Pulmonary artery endothelial cell (primary cell): ENCODE results near the gene KCNJ1. TPM values are rescaled to one million over a fixed set of nuclear protein-coding genes. Genes with fewer than 3 reads are reported as not detected.

Source experiments
- DNase-seq: peaks from one replicate; pipeline ENCODE4 v3.0.0-alpha.2; 2011; ENCODE audit warnings: low read depth, low spot score
- total RNA-seq: library from RNA; depleted of rRNA; stranded (reverse); fragments of >200 nt; gene quantifications from 2 replicates; pipeline ENCODE4 v1.2.3, GENCODE V29; 2014

The KCNJ1 gene
- 0.11 TPM in 1 of 2 replicates, not detected in the other for total RNA-seq

- DNase-seq: no peak
Observed at GRCh38 chr11:128867277-128867676, at the start of gene KCNJ1. KCNJ1 (minus strand) TSS chr11:128867296; CDS start chr11:128840243, 27,053 bp downstream.

DNA sequence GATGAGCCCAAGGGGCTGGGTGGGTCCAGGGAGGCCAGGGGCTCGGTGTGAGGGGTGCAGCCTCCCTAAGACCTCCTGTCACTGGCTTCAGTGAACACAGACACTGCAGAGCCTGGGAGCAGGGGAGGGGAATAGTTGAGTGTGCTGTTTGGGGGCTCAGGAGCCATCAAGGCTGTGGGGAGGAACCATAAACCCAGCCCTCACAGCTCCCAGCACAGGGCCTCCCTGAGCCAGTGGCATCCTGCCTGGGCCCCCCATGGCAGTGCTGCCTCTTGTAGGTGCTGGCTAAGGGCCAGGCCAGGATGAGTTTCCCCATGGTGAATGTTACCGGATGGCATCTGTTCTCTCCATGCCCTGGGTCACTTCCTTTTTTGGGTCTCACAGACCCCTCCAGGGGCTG, 49.6 kb upstream of the KCNJ1 start:
- DNase-seq: no peak

DNA sequence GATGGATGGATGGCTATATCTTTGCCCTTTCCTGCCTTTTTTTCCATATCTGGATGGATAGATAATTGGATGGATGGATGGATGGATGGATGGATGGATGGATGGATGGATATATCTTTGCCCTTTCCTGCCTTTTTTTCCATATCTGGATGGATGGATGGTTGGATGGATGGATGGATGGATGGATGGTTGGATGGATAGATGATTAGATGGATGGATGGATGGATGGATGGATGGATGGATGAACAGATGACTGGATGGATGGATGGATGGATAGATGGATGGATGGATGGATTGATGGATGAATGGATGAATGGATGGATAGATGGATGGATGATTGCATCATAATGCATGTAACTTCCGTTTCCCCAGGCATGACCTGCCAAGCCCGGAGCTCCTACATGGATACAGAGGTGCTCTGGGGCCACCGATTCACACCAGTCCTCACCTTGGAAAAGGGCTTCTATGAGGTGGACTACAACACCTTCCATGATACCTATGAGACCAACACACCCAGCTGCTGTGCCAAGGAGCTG, 49.0 kb upstream of the KCNJ1 start:
- no peak for DNase-seq

- no peak for DNase-seq
Observed at GRCh38 chr11:128915149-128915521, 48.0 kb upstream of the KCNJ1 start.

DNA sequence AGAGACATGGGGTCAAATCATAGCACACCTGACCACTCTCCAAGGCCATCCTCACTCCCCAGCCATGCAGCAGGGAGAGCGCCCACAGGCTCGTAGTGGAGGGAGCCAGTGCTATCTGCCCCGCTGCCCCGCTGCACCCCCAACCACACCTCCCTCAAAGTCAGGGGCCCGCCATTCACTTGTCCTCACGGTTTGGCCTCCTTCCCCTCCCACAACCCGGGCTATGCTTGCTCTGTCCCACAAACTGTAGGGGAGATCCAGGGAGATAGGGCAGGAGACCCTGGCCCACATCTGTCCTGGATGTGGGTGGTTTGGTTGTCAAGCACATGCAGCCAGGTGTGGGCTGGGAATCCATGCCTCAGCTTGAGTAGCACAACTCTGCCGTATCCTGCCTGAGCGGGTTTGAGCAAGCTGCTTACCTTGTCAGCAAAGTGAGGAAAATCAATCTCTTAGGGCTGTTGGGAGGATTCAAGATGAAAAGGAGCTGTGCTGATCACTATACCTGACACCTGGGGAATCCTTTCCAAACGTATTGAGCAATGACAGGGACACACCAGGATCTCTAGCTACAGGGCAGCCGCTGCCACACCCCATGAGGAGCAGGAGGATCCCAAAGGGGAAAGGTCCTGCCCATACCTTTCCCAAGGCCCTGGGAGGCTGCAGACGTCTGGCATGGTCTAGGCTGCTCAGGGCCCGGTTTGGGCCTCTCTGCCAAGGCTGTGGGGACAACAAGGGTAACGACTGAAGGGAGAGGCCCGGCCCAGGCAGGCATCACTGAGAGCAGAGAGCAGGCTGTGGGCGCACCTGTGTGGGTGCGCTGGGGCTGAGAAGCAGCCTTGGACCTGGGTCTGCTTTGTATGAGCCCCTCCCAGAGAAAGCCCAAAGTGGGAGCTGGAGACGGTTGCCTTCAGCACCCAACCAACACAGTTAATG, 47.4 kb upstream of the KCNJ1 start:
- DNase-seq: no peak

- no peak for DNase-seq
Observed at GRCh38 chr11:128913806-128914205, 46.7 kb upstream of the KCNJ1 start.

- DNase-seq: no peak
Observed at GRCh38 chr11:128911701-128912100, 44.6 kb upstream of the KCNJ1 start.

- DNase-seq: no peak
Observed at GRCh38 chr11:128911239-128911638, 44.1 kb upstream of the KCNJ1 start.

DNA sequence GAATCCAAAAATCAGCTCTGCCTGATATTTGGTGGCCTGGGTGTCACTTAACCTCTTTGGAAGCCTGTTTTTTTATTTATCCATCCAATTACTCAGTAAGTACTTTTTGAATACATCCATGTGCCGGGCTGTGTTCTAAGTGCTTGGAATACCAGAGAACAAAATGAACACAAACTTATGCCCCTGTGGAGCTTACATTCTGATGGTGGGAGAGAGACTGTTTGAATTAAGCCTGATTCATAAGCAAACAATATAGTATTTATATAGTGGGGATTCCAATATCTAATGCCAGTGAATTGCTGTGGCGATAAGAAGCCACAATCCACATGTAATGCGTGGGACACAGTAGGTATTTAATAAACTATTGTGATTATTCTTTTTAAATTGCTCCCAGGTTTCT, 43.5 kb upstream of the KCNJ1 start:
- DNase-seq: no peak

- no peak for DNase-seq
Observed at GRCh38 chr11:128909438-128910125, 42.5 kb upstream of the KCNJ1 start.

- peak; percentile 72 for DNase-seq
Observed at GRCh38 chr11:128908391-128909246, 41.5 kb upstream of the KCNJ1 start.

- DNase-seq: no peak
Observed at GRCh38 chr11:128907585-128907984, 40.5 kb upstream of the KCNJ1 start.

GRCh38 chr11:128906185-128907050, 39.3 kb upstream of the KCNJ1 start:
- DNase-seq: no peak

DNA sequence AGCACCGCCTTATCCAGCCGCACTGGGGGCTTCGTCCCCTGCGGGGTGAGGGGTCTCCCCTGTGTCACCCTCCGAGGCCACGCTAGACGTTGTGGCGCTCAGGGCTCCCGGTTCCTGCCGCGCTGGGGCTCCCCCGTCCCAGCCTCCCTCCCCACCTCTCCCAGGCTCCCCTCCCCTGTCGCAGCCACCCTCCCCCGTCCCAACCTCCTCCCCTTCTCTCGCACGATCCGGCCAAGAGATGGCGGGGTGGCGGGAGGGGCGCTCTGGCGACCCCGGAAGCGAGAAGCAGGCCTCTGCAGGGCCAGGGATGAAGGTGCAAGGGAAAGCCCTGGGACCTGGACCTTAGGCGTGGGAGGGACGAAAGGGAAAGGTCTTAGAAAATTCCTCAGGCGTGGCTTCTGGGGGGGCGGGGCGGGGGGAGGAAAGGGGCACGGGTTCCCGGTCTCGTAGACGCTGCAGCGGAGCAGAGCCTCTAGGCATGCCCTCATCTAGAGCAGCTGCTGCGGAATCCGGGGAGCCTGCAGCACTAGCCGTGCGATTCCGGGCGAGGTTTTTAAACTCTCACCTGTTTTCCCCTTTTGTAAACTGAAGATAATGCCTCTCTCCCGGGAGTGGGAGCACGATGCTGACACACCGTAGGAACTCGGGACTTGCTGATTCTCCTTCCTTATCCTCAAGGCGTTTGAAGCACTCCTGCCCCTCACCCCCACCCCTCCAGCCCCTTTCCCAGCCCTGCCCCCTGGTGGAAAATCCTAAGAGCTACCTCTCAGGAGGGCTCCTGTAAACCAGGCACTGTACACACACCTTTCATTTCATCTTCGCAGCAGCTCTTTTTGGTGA, 38.5 kb upstream of the KCNJ1 start:
- no peak for DNase-seq

- no peak for DNase-seq
Observed at GRCh38 chr11:128904656-128905344, 37.7 kb upstream of the KCNJ1 start.

- DNase-seq: no peak
Observed at GRCh38 chr11:128904303-128904655, 37.2 kb upstream of the KCNJ1 start.

GRCh38 chr11:128903248-128904061, 36.4 kb upstream of the KCNJ1 start:
- DNase-seq: no peak

DNA sequence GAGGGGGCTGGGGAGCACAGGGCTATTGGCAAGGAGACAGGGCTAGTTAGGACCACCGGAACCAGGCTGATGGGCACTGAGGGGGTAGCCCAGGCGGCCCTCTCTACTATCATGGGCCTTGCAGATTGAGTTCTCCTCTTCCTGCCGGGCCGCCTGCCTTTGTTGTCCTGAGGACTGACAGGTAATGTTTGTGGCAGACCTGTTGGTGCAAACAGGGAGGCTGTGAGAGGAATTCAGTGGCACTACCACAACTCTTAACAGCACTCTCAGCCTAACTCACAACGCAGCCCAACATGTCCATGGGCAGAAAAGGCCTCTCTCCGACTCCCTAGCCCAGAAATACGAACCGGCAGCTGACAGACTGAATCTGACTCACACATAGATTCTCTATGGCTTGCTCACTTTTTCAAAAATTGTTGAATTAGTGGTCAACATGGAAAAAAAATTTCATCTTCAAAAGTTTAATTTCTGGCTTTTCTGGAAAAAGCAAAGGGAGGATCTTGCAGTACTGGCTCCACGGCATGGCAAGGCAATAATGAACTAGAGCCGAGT, 35.5 kb upstream of the KCNJ1 start:
- no peak for DNase-seq
